Body of pancreas (tissue), 4 donors: ENCODE measurements around the gene KIAA1671. TPM values are rescaled to one million over a fixed set of nuclear protein-coding genes. Genes with fewer than 3 reads are reported as not detected.

Experiments used
- ATAC-seq: fragments of 150-250 bp; one replicate; pipeline ENCODE4 v1.9.1; 2016
- DNase-seq, 4 donors: peaks; one replicate each; pipeline ENCODE4 v3.0.0-alpha.2; 2019
- H3K27ac ChIP-seq, 4 donors: fragments of 200-600 bp; sonication (generic); 1 replicate in 3 of 4; 2 replicates in 1 of 4; pipeline versions ENCODE4 v1.5.1 to v1.6.1; 2016 to 2019; ENCODE audit warnings: mild to moderate bottlenecking in 1 of 4, mixed read lengths in 1 of 4, moderate library complexity in 1 of 4
- H3K27me3 ChIP-seq, 2 donors: fragments of 200-600 bp; sonication (generic); one replicate each; pipeline ENCODE4 v1.6.0; 2016; ENCODE audit warnings: mild to moderate bottlenecking in 1 of 2
- H3K36me3 ChIP-seq, 2 donors: fragments of 200-600 bp; sonication (generic); replicated peaks in 1 of 2; 2 replicates each; pipeline ENCODE4 v1.5.1; 2016; ENCODE audit warnings: low read depth in 2 of 2; ENCODE audit not compliant: insufficient read depth in 1 of 2
- H3K4me1 ChIP-seq: fragments of 200-600 bp; sonication (generic); one replicate; pipeline ENCODE4 v1.6.0; 2016
- H3K4me3 ChIP-seq, 2 donors: fragments of 200-600 bp; sonication (generic); 1 replicate in 1 of 2; 2 replicates in 1 of 2; pipeline ENCODE4 v1.5.1; 2016 to 2019
- H3K9me3 ChIP-seq, 3 donors: fragments of 200-600 bp; sonication (generic); 1 replicate in 2 of 3; 2 replicates in 1 of 3; pipeline ENCODE4 v1.5.1; 2016
- POLR2A ChIP-seq, 3 donors: fragments of 450-650 bp; IDR thresholded peaks; one replicate each; pipeline ENCODE4 v1.6.1; 2016; ENCODE audit warnings: antibody characterized with exemption in 3 of 3, mild to moderate bottlenecking in 2 of 3
- WGBS, 2 donors: methylation state at CpG; one replicate each; pipeline ENCODE4 v1.1.5; 2017; 5-methylcytosine and 5-hydroxymethylcytosine counted together
- intact Hi-C: fragments of 100-400 bp; cut with DNase I; formaldehyde crosslinking; loops from one replicate; pipeline ENCODE4 v1.15.1; 2023
- total RNA-seq, 2 donors: library from RNA; depleted of rRNA; stranded (reverse); fragments of >200 nt; gene quantifications; one replicate each; pipeline ENCODE4 v1.1.0, GENCODE V29; 2016
- TF ChIP-seq, protein P1 (sequence below), 7 experiments: fragments of 450-650 bp in 4 of 7; fragments of 200-600 bp in 3 of 7; sonication (generic) in 3 of 7; IDR thresholded peaks; one replicate each; pipeline ENCODE4 v1.5.1; 2016 to 2019; ENCODE audit warnings: antibody characterized with exemption in 7 of 7

KIAA1671 gene
- total RNA-seq, 2 donors from 2014 or later: 24.9 to 79.8 TPM

GRCh38 chr22:24937114-24937513 is 15.4 kb upstream of the KIAA1671 start:
- Histone ChIP-seq H3K27me3 (no peaks in the 10 kb centered on the region), H3K4me3 (no peak overlapping the region), H3K9me3 (no peaks in the 10 kb centered on the region), H3K36me3 (no peaks in the 10 kb centered on the region), H3K27ac (no peak overlapping the region), H3K4me1 (peaks cover 14% of the 10 kb centered on the region)
- intact Hi-C loops: loop anchor here (5.0 kb wide), 1 partner anchor 110 kb away; no protein-coding TSS in a partner anchor
- 44 to 53% methylated on average over 2 of the region's 2 CpGs for WGBS, 2 donors
- TF ChIP-seq POLR2A (IDR thresholded peaks at IDR 0.05): no peak
- TF ChIP-seq, protein P1, sequence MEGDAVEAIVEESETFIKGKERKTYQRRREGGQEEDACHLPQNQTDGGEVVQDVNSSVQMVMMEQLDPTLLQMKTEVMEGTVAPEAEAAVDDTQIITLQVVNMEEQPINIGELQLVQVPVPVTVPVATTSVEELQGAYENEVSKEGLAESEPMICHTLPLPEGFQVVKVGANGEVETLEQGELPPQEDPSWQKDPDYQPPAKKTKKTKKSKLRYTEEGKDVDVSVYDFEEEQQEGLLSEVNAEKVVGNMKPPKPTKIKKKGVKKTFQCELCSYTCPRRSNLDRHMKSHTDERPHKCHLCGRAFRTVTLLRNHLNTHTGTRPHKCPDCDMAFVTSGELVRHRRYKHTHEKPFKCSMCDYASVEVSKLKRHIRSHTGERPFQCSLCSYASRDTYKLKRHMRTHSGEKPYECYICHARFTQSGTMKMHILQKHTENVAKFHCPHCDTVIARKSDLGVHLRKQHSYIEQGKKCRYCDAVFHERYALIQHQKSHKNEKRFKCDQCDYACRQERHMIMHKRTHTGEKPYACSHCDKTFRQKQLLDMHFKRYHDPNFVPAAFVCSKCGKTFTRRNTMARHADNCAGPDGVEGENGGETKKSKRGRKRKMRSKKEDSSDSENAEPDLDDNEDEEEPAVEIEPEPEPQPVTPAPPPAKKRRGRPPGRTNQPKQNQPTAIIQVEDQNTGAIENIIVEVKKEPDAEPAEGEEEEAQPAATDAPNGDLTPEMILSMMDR (IDR thresholded peaks at IDR 0.05): peak in 4 of 7 experiments; percentile 18 to 36 (median 21)
- ATAC-seq: no peak
- DNase-seq: peak in 2 of 4 donors; percentile 21 to 35

DNA sequence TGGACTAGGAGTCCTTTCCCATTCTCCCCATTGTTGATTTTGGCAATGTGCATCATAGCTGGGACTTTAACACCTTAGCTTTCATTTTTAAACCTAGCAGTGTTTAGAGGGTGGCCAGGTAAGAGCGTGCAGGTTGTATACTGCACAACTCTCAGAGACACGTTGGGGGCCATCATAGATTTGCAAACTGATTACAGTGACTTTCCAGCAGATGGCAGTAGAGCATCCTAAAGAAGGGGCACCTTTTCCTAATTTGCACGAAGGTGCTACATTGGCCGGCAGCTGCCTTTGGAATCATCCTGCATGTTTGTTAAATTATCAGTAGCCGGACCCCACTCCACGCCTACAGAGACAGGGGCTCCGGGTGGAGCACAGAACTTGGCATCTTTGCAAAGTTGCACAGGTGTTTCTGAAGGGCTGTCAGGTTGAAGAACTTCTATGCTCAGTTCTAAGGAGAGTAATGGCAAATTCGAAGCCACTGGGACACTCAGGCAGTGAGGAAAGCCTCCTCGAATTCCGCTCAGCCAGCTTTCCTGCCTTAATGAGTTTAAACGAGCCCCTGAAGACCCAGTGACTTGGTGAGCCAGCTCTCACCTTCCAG is 13.7 kb upstream of the KIAA1671 start:
- intact Hi-C loops: loop anchor here (5.0 kb wide), 1 partner anchor 108 kb away; no protein-coding TSS in a partner anchor
- DNase-seq (peak; percentile 41 to 56 (median 45)), ATAC-seq (peak; percentile 30)
- no peak overlapping the region for H3K4me3 ChIP-seq
- peaks cover 31% of the 10 kb centered on the region for H3K4me1 ChIP-seq
- no peaks in the 10 kb centered on the region for H3K27me3 ChIP-seq
- 4 to 9% methylated on average over 11 of the region's 11 CpGs for WGBS, 2 donors
- TF ChIP-seq POLR2A (IDR thresholded peaks at IDR 0.05): no peak
- TF ChIP-seq, protein P1 (IDR thresholded peaks at IDR 0.05): peak; percentile 48 to 81 (median 76)
- H3K36me3 ChIP-seq: no peaks in the 10 kb centered on the region
- H3K27ac ChIP-seq: peak overlapping the region in 1 of 4 donors; percentile 34
- H3K9me3 ChIP-seq: no peaks in the 10 kb centered on the region

- Histone ChIP-seq H3K4me3 (no peak overlapping the region), H3K4me1 (peaks cover 50% of the 10 kb centered on the region), H3K27ac (peak overlapping the region; percentile 87 to 92 (median 90)), H3K9me3 (no peaks in the 10 kb centered on the region), H3K36me3 (no peaks in the 10 kb centered on the region), H3K27me3 (no peaks in the 10 kb centered on the region)
- WGBS, 2 donors: 48 to 52% methylated on average over 2 to 3 of the region's 3 CpGs
- ATAC-seq (peak; percentile 24), DNase-seq (peak; percentile 66 to 80 (median 74))
- intact Hi-C loops: no loop called here
- TF ChIP-seq, protein P1 (IDR thresholded peaks at IDR 0.05): no peak
- no peak for TF ChIP-seq POLR2A (IDR thresholded peaks at IDR 0.05)
Observed at GRCh38 chr22:24942301-24942700, 10.2 kb upstream of the KIAA1671 start.

DNA sequence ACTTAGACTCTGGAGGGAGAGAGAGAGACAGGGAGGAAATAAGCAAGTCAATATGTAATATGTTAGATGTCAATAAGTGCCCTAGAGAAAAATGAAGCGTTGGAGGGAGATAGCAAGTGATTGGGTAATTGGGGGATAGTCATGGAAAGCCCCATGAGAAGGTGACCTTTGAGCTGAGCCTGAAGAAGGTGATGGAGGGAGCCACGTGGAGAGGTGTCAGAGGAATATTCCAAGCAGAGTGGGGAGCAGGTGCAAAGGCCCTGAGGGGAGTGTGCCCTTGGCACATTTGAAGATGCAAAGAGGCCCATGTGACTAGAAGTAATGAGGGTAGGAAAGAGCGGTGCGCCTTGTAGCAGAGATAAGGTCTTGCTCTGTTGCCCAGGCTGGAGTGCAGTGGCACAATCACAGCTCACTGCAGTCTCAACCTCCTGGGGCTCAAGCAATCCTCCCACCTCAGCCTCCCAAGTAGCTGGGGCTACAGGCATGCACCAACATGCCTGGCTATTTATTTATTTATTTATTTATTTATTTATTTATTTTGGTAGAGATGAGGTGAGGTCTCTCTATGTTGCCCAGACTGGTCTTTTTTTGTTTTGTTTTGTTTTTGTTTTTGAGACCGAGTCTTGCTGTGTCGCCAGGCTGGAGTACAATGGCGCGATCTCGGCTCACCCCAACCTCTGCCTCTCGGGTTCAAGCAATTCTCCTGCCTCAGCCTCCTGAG is 8.1 kb upstream of the KIAA1671 start:
- DNase-seq (no peak), ATAC-seq (no peak)
- TF ChIP-seq POLR2A (IDR thresholded peaks at IDR 0.05): no peak
- TF ChIP-seq, protein P1 (IDR thresholded peaks at IDR 0.05): no peak
- Histone ChIP-seq H3K36me3 (no peaks in the 10 kb centered on the region), H3K27ac (peak overlapping the region in 3 of 4 donors; percentile 87 to 92 (median 91)), H3K4me3 (no peak overlapping the region), H3K27me3 (no peaks in the 10 kb centered on the region), H3K4me1 (peaks cover 58% of the 10 kb centered on the region), H3K9me3 (no peaks in the 10 kb centered on the region)
- 72 to 76% methylated on average over 10 of the region's 10 CpGs for WGBS, 2 donors
- intact Hi-C loops: no loop called here
